Muscle of leg (tissue), 11 donors: ENCODE data around the gene WDR19. TPM values are rescaled to one million over a fixed set of nuclear protein-coding genes. Genes with fewer than 3 reads are reported as not detected.
"Not testable (repeated sequence)": the region's sequence is repeated elsewhere in the genome, so short reads cannot be mapped to it uniquely, and the experiment has no call there.

ENCODE experiments used
- DNase-seq: peaks from one replicate; pipeline ENCODE4 v3.0.0; 2013
- H3K27ac ChIP-seq: one replicate; pipeline ENCODE4 v1.5.1; 2013; ENCODE audit warnings: mild to moderate bottlenecking, low read length, control low read depth
- H3K27me3 ChIP-seq: one replicate; pipeline ENCODE4 v1.6.1; 2013; ENCODE audit warnings: low read length; ENCODE audit not compliant: control insufficient read depth, insufficient read depth
- H3K36me3 ChIP-seq: one replicate; pipeline ENCODE4 v1.6.1; 2013; ENCODE audit warnings: low read length; ENCODE audit not compliant: control insufficient read depth, insufficient read depth
- H3K4me1 ChIP-seq: one replicate; pipeline ENCODE4 v1.6.1; 2013; ENCODE audit warnings: low read length; ENCODE audit not compliant: control insufficient read depth, insufficient read depth
- H3K4me3 ChIP-seq: one replicate; pipeline ENCODE4 v1.5.1; 2013; ENCODE audit warnings: low read length, control low read depth
- H3K9me3 ChIP-seq: replicated peaks from 2 replicates; pipeline ENCODE4 v1.6.1; 2013; ENCODE audit warnings: low read depth, low read length; ENCODE audit not compliant: control insufficient read depth
- WGBS: methylation state at CpG from one replicate; pipeline ENCODE4 v1.1.5; 2013; ENCODE audit warnings: missing lambda C conversion rate; ENCODE audit not compliant: insufficient coverage; 5-methylcytosine and 5-hydroxymethylcytosine counted together
- polyA plus RNA-seq, 8 donors: library from polyadenylated mRNA; unstranded; fragments of 120-200 nt; gene quantifications; one replicate each; pipeline versions ENCODE4 v1.2.1 to v1.2.3, GENCODE V29; 2013; ENCODE audit warnings: inconsistent platforms in 1 of 8, low replicate concordance in 1 of 8; ENCODE audit not compliant: insufficient read length in 8 of 8, insufficient read depth in 1 of 8
- total RNA-seq: library from RNA; stranded (reverse); fragments of 120-200 nt; gene quantifications from one replicate; pipeline ENCODE4 v1.2.4, GENCODE V29; 2013

Gene WDR19
- total and polyA plus RNA-seq, 9 donors: 15.1 to 24.7 (median 18.0) TPM

GRCh38 chr4:39255871-39256270 lies 73.5 kb downstream of the WDR19 start:
- peak overlapping the region; percentile 57 for H3K27ac ChIP-seq
- peak; percentile 22 for DNase-seq
- WGBS: no CpG with 5 or more reads among the region's 5 CpGs
- no peak overlapping the region for H3K4me3 ChIP-seq
- no peaks in the 10 kb centered on the region for H3K27me3 ChIP-seq
- peaks cover 5% of the 10 kb centered on the region for H3K36me3 ChIP-seq
- no peaks in the 10 kb centered on the region for H3K9me3 ChIP-seq
- no peaks in the 10 kb centered on the region for H3K4me1 ChIP-seq

GRCh38 chr4:39256436-39256835 lies 74.1 kb downstream of the WDR19 start:
- no CpG with 5 or more reads among the region's 2 CpGs for WGBS
- Histone ChIP-seq H3K27me3 (no peaks in the 10 kb centered on the region), H3K27ac (peak overlapping the region; percentile 57), H3K4me3 (no peak overlapping the region), H3K4me1 (no peaks in the 10 kb centered on the region), H3K9me3 (no peaks in the 10 kb centered on the region), H3K36me3 (peaks cover 7% of the 10 kb centered on the region)
- no peak for DNase-seq

GRCh38 chr4:39259571-39260330 lies 77.4 kb downstream of the WDR19 start:
- H3K27me3 ChIP-seq: no peaks in the 10 kb centered on the region
- no peaks in the 10 kb centered on the region for H3K9me3 ChIP-seq
- no peak overlapping the region for H3K4me3 ChIP-seq
- H3K27ac ChIP-seq: no peak overlapping the region
- DNase-seq: no peak
- H3K36me3 ChIP-seq: peaks cover 11% of the 10 kb centered on the region
- whole genome bisulfite sequencing: no CpG with 5 or more reads among the region's 4 CpGs
- H3K4me1 ChIP-seq: no peaks in the 10 kb centered on the region

GRCh38 chr4:39263895-39264294 lies 81.6 kb downstream of the WDR19 start:
- DNase-seq: no peak
- H3K4me1 ChIP-seq: no peaks in the 10 kb centered on the region
- peaks cover 10% of the 10 kb centered on the region for H3K36me3 ChIP-seq
- H3K9me3 ChIP-seq: no peaks in the 10 kb centered on the region
- 50% methylated on average over 1 of the region's 2 CpGs for WGBS
- H3K27me3 ChIP-seq: no peaks in the 10 kb centered on the region
- no peak overlapping the region for H3K4me3 ChIP-seq
- no peak overlapping the region for H3K27ac ChIP-seq

GRCh38 chr4:39274503-39274902 lies 92.2 kb downstream of the WDR19 start:
- Histone ChIP-seq H3K4me1 (no peaks in the 10 kb centered on the region), H3K27ac (no peak overlapping the region), H3K4me3 (no peak overlapping the region), H3K36me3 (peaks cover 48% of the 10 kb centered on the region), H3K9me3 (no peaks in the 10 kb centered on the region), H3K27me3 (no peaks in the 10 kb centered on the region)
- no peak for DNase-seq
- WGBS: 92% methylated on average over 4 of the region's 4 CpGs

DNA sequence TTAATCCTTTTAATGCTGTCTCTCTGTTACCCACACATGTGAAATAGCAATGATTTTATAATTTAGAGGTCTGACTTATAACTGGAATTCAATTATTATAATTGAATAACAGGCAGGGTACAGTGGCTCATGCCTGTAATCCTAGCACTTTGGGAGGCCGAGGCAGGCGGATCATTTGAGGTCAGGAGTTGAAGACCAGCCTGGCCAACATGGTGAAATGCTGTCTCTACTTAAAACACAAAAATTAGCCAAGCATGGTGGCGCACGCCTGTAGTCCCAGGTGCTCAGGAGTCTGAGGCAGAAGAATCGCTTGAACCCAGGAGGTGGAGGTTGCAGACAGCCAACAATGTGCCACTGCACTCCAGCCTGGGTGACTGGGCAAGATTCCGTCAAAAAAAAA lies 95.3 kb downstream of the WDR19 start:
- H3K4me3 ChIP-seq, H3K27ac ChIP-seq, DNase-seq, H3K9me3 ChIP-seq, H3K4me1 ChIP-seq, H3K27me3 ChIP-seq: not testable (repeated sequence)
- WGBS: 85% methylated on average over 4 of the region's 6 CpGs
- peaks cover 44% of the 10 kb centered on the region for H3K36me3 ChIP-seq

DNA sequence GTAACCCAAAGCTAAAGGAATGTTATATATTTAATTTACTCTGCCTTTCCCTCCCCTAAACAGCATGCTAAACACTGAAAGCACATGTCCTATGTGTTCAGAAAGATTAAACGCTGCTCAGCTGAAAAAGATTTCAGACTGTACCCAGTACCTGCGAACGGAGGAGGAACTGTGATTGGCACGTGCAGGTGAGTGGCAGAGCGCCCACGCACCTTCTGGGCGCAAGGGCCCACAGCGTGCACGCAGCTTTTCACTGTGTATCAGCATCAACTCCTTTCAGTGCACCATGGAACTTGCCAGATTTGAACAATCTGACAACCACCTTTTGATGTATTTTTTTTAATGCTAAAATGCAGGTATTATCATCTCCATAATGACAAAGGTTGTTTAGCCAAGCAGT lies 96.1 kb downstream of the WDR19 start:
- Histone ChIP-seq H3K4me3 (no peak overlapping the region), H3K36me3 (peaks cover 36% of the 10 kb centered on the region), H3K9me3 (peaks cover 4% of the 10 kb centered on the region), H3K27me3 (no peaks in the 10 kb centered on the region), H3K4me1 (no peaks in the 10 kb centered on the region), H3K27ac (no peak overlapping the region)
- DNase-seq: no peak
- WGBS: 86% methylated on average over 6 of the region's 9 CpGs

- Histone ChIP-seq H3K4me3 (no peak overlapping the region), H3K4me1 (no peaks in the 10 kb centered on the region), H3K9me3 (peaks cover 4% of the 10 kb centered on the region), H3K27ac (no peak overlapping the region), H3K36me3 (peaks cover 30% of the 10 kb centered on the region), H3K27me3 (no peaks in the 10 kb centered on the region)
- no peak for DNase-seq
- WGBS: 69% methylated on average over 5 of the region's 5 CpGs
Observed at GRCh38 chr4:39279416-39279815, 97.1 kb downstream of the WDR19 start.

DNA sequence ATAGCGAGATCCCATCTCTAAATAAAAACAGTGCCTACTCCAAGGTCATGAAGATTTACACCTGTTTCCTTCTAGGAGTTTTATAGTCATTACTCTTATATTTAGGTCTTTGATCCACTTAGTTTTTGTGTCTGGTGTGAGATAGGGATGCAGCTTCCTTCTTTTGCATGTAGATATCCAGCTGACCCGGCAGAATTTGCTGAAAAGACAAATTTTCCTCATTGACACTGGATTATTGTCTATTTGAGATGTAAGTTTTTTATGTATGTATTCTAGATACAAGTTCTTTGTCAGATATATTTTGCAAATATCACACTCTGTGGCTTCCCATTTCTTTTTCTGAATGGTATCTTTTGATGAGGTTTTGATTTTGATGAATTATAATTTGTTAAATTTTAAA lies 98.4 kb downstream of the WDR19 start:
- no peak for DNase-seq
- no CpG with 5 or more reads among the region's 2 CpGs for WGBS
- H3K27me3 ChIP-seq: no peaks in the 10 kb centered on the region
- H3K27ac ChIP-seq: no peak overlapping the region
- H3K4me1 ChIP-seq: no peaks in the 10 kb centered on the region
- peaks cover 4% of the 10 kb centered on the region for H3K9me3 ChIP-seq
- no peak overlapping the region for H3K4me3 ChIP-seq
- H3K36me3 ChIP-seq: peaks cover 28% of the 10 kb centered on the region

DNA sequence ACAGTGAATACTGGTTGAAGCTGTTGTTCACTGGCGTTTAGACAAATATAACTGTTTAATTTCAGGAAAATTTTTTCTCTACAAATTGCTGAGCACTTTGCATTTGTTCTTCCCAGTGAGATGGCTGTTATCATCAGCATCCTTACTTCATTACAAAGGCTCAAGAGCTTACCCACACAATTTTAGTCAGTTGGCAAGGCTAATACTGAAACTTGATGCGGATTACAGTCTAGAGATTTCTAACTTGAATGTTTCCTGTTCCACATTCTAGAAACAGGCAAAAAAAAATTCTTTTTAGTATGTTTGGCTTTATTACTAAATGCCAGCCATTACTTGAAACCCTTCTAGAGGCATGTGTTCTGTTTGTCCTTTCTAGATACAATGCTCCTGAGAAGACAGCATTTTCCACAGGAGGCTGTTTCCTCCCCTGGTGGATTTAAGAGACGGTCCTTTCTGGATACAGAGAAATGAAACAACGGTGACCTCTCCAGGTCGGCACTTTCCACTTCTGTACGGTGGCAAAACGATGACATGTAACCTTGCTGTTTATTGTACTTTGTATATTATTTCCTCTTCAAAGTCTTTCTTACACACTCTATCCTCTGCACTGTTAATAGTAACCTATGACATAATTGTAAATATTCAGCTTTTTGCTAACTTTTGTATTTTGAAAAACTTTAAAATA lies 102.9 kb downstream of the WDR19 start:
- no peaks in the 10 kb centered on the region for H3K4me1 ChIP-seq
- peaks cover 51% of the 10 kb centered on the region for H3K36me3 ChIP-seq
- H3K9me3 ChIP-seq: peaks cover 4% of the 10 kb centered on the region
- WGBS: no CpG with 5 or more reads among the region's 7 CpGs
- H3K27ac ChIP-seq: no peak overlapping the region
- no peaks in the 10 kb centered on the region for H3K27me3 ChIP-seq
- H3K4me3 ChIP-seq: no peak overlapping the region
- DNase-seq: no peak
